Tibial artery (tissue), 4 donors: ENCODE measurements around the gene GRIK3.

ENCODE experiments used
- DNase-seq, 2 donors: peaks; one replicate each; pipeline ENCODE4 v3.0.0-alpha.2; 2019
- H3K27ac ChIP-seq, 2 donors: fragments of 200-600 bp; sonication (generic) in 1 of 2; 1 replicate in 1 of 2; 2 replicates in 1 of 2; pipeline ENCODE4 v1.5.1; 2018 to 2019; ENCODE audit warnings: mild to moderate bottlenecking in 1 of 2
- H3K27me3 ChIP-seq, 2 donors: fragments of 200-600 bp; sonication (generic) in 1 of 2; one replicate each; pipeline versions ENCODE4 v1.5.1 to v1.6.0; 2016 to 2019
- H3K36me3 ChIP-seq, 3 donors: fragments of 200-600 bp; sonication (generic) in 2 of 3; one replicate each; pipeline ENCODE4 v1.5.1; 2016 to 2019; ENCODE audit warnings: mild to moderate bottlenecking in 2 of 3
- H3K4me1 ChIP-seq, 4 donors: fragments of 200-600 bp; sonication (generic) in 2 of 4; 1 replicate in 3 of 4; 2 replicates in 1 of 4; pipeline ENCODE4 v1.5.1; 2016 to 2019
- H3K4me3 ChIP-seq, 2 donors: fragments of 200-600 bp; sonication (generic) in 1 of 2; 1 replicate in 1 of 2; 2 replicates in 1 of 2; pipeline ENCODE4 v1.5.1; 2018 to 2019; ENCODE audit warnings: mild to moderate bottlenecking in 2 of 2
- H3K9me3 ChIP-seq, 3 donors: fragments of 200-600 bp; sonication (generic) in 1 of 3; one replicate each; pipeline ENCODE4 v1.5.1; 2016 to 2019
- CTCF ChIP-seq, 2 experiments: fragments of 200-600 bp in 1 of 2; fragments of 450-650 bp in 1 of 2; IDR thresholded peaks; one replicate each; pipeline ENCODE4 v1.5.1; 2017 to 2019; ENCODE audit warnings: antibody characterized with exemption in 2 of 2, mild to moderate bottlenecking in 1 of 2, moderate library complexity in 1 of 2
- intact Hi-C: fragments of 100-400 bp; cut with DNase I; formaldehyde crosslinking; loops from one replicate; pipeline ENCODE4 v1.15.0; 2023; ENCODE audit warnings: low total_unique reads

The GRIK3 gene

GRCh38 chr1:37037690-37038089 lies 3.4 kb upstream of the GRIK3 start:
- Histone ChIP-seq H3K36me3 (no peaks in the 10 kb centered on the region), H3K9me3 (no peaks in the 10 kb centered on the region), H3K4me1 (peaks cover 0 to 54% (median 16%) of the 10 kb centered on the region in 4 donors), H3K27ac (no peak overlapping the region), H3K4me3 (no peak overlapping the region), H3K27me3 (peaks cover 0 to 98% of the 10 kb centered on the region in 2 donors)
- DNase-seq = no peak
- TF ChIP-seq CTCF (IDR thresholded peaks at IDR 0.05) = no peak
- intact Hi-C loops = no loop called here

GRCh38 chr1:37036667-37037053 lies 2.3 kb upstream of the GRIK3 start:
- DNase-seq = no peak
- Histone ChIP-seq H3K4me1 (peaks cover 0 to 59% (median 19%) of the 10 kb centered on the region in 4 donors), H3K27me3 (peaks cover 0 to 98% of the 10 kb centered on the region in 2 donors), H3K4me3 (no peak overlapping the region), H3K36me3 (no peaks in the 10 kb centered on the region), H3K27ac (no peak overlapping the region), H3K9me3 (no peaks in the 10 kb centered on the region)
- intact Hi-C loops = no loop called here
- TF ChIP-seq CTCF (IDR thresholded peaks at IDR 0.05) = no peak

- Histone ChIP-seq H3K9me3 (no peaks in the 10 kb centered on the region), H3K4me3 (no peak overlapping the region), H3K36me3 (no peaks in the 10 kb centered on the region), H3K27me3 (peaks cover 0 to 98% of the 10 kb centered on the region in 2 donors), H3K4me1 (peaks cover 0 to 59% (median 19%) of the 10 kb centered on the region in 4 donors), H3K27ac (no peak overlapping the region)
- no peak for DNase-seq
- no peak for TF ChIP-seq CTCF (IDR thresholded peaks at IDR 0.05)
- intact Hi-C loops = no loop called here
Measured at GRCh38 chr1:37035796-37036666, 1.7 kb upstream of the GRIK3 start.

- no peak for TF ChIP-seq CTCF (IDR thresholded peaks at IDR 0.05)
- Histone ChIP-seq H3K4me1 (peaks cover 0 to 59% (median 19%) of the 10 kb centered on the region in 4 donors), H3K27ac (no peak overlapping the region), H3K4me3 (no peak overlapping the region), H3K36me3 (no peaks in the 10 kb centered on the region), H3K9me3 (no peaks in the 10 kb centered on the region), H3K27me3 (peaks cover 0 to 97% of the 10 kb centered on the region in 2 donors)
- DNase-seq = no peak
- intact Hi-C loops = no loop called here
Measured at GRCh38 chr1:37035014-37035691, 838 bp upstream of the GRIK3 start.

GRCh38 chr1:37033355-37034101 lies 787 bp downstream of the GRIK3 start:
- Histone ChIP-seq H3K4me1 (peaks cover 0 to 59% (median 19%) of the 10 kb centered on the region in 4 donors), H3K36me3 (no peaks in the 10 kb centered on the region), H3K27me3 (peaks cover 0 to 95% of the 10 kb centered on the region in 2 donors), H3K9me3 (no peaks in the 10 kb centered on the region), H3K4me3 (no peak overlapping the region), H3K27ac (no peak overlapping the region)
- intact Hi-C loops = no loop called here
- TF ChIP-seq CTCF (IDR thresholded peaks at IDR 0.05) = no peak
- DNase-seq = no peak
